Astrocyte (in vitro differentiated cells and primary cell): ENCODE data around the gene C1D. TPM values are rescaled to one million over a fixed set of nuclear protein-coding genes. Genes with fewer than 3 reads are reported as not detected.

Source experiments
- DNase-seq: peaks from one replicate; pipeline ENCODE4 v3.0.0-alpha.2; 2010; ENCODE audit warnings: low read depth
- FAIRE-seq: peaks from 2 replicates; lab custom pipeline; 2011; peaks lifted over from hg19 to GRCh38; lab: Jason Lieb, UNC
- H2AFZ ChIP-seq: 2 replicates; pipeline ENCODE4 v1.6.0; 2012; ENCODE audit warnings: low read depth, low read length, inconsistent platforms
- H3K27ac ChIP-seq: 2 replicates; pipeline ENCODE4 v1.5.1; 2011; ENCODE audit warnings: low read depth, low read length, inconsistent platforms
- H3K27me3 ChIP-seq: 2 replicates; pipeline ENCODE4 v1.6.0; 2011; ENCODE audit warnings: low read length, inconsistent platforms; ENCODE audit not compliant: insufficient read depth
- H3K36me3 ChIP-seq: 2 replicates; pipeline ENCODE4 v1.5.1; 2011; ENCODE audit warnings: low read length, inconsistent platforms; ENCODE audit not compliant: insufficient read depth
- H3K4me1 ChIP-seq: 2 replicates; pipeline ENCODE4 v1.5.1; 2011; ENCODE audit warnings: low read length, inconsistent platforms; ENCODE audit not compliant: insufficient read depth
- H3K4me2 ChIP-seq: 2 replicates; pipeline ENCODE4 v1.6.0; 2012; ENCODE audit warnings: low read length, inconsistent platforms
- H3K4me3 ChIP-seq: 2 replicates; pipeline ENCODE4 v1.5.1; 2011; ENCODE audit warnings: low read depth, mild to moderate bottlenecking, low read length, inconsistent platforms; ENCODE audit not compliant: insufficient read depth
- H3K79me2 ChIP-seq: 2 replicates; pipeline ENCODE4 v1.6.0; 2012; ENCODE audit warnings: mild to moderate bottlenecking, low read length, inconsistent platforms; ENCODE audit not compliant: insufficient read depth
- H3K9ac ChIP-seq: 2 replicates; pipeline ENCODE4 v1.6.0; 2012; ENCODE audit warnings: mild to moderate bottlenecking, low read length, inconsistent platforms
- H3K9me3 ChIP-seq: 2 replicates; pipeline ENCODE4 v1.5.1; 2012; ENCODE audit warnings: low read depth, mild to moderate bottlenecking, low read length, inconsistent platforms; ENCODE audit not compliant: insufficient read depth
- H4K20me1 ChIP-seq: 2 replicates; pipeline ENCODE4 v1.6.0; 2012; ENCODE audit warnings: low read length, inconsistent platforms; ENCODE audit not compliant: insufficient read depth
- H3K27ac Mint-ChIP-seq: one replicate; pipeline ENCODE4 v1.8.0; 2021; ENCODE audit warnings: mild to moderate bottlenecking, mixed read lengths; ENCODE audit not compliant: unreplicated experiment
- H3K27me3 Mint-ChIP-seq: one replicate; pipeline ENCODE4 v1.8.0; 2021; ENCODE audit warnings: low read depth, mixed read lengths; ENCODE audit not compliant: unreplicated experiment
- H3K36me3 Mint-ChIP-seq: one replicate; pipeline ENCODE4 v1.8.0; 2021; ENCODE audit warnings: low read depth, mixed read lengths; ENCODE audit not compliant: unreplicated experiment
- H3K4me1 Mint-ChIP-seq: one replicate; pipeline ENCODE4 v1.8.0; 2021; ENCODE audit warnings: low read depth, mixed read lengths; ENCODE audit not compliant: unreplicated experiment
- H3K4me3 Mint-ChIP-seq: one replicate; pipeline ENCODE4 v1.8.0; 2021; ENCODE audit warnings: mild to moderate bottlenecking, moderate library complexity, mixed read lengths; ENCODE audit not compliant: unreplicated experiment
- H3K9me3 Mint-ChIP-seq: one replicate; pipeline ENCODE4 v1.8.0; 2021; ENCODE audit warnings: mild to moderate bottlenecking, mixed read lengths; ENCODE audit not compliant: unreplicated experiment
- CTCF ChIP-seq: IDR thresholded peaks from 2 replicates; pipeline ENCODE4 v1.5.1; 2011; ENCODE audit warnings: low read depth, mild to moderate bottlenecking, inconsistent platforms, low read length, moderate library complexity; ENCODE audit not compliant: insufficient read depth
- EZH2 ChIP-seq: IDR thresholded peaks from 2 replicates; pipeline ENCODE4 v1.6.1; 2012; ENCODE audit warnings: mild to moderate bottlenecking, low read length, inconsistent platforms; ENCODE audit not compliant: insufficient read depth
- total RNA-seq: library from RNA; stranded (reverse); gene quantifications from 2 replicates; pipeline ENCODE4 v1.2.1, GENCODE V29; 2021

C1D gene
- total RNA-seq, 1 donor from 2014 or later = 21.8 TPM

GRCh38 chr2:68091439-68092034 lies 28.7 kb upstream of the C1D start:
- Histone ChIP-seq H3K4me1 (no peaks in the 10 kb centered on the region), H3K4me3 (no peak overlapping the region), H3K4me2 (no peak overlapping the region), H3K9ac (no peak overlapping the region), H4K20me1 (no peaks in the 10 kb centered on the region), H3K27me3 (peaks cover 5% of the 10 kb centered on the region), H3K36me3 (no peaks in the 10 kb centered on the region), H2AFZ (no peak overlapping the region), H3K79me2 (no peaks in the 10 kb centered on the region), H3K9me3 (no peaks in the 10 kb centered on the region), H3K27ac (no peak overlapping the region)
- DNase-seq = no peak
- Mint-ChIP-seq H3K4me3 (no peak overlapping the region), H3K4me1 (no peaks in the 10 kb centered on the region), H3K9me3 (no peaks in the 10 kb centered on the region), H3K27ac (no peak overlapping the region), H3K27me3 (peaks cover 10% of the 10 kb centered on the region), H3K36me3 (no peaks in the 10 kb centered on the region)
- FAIRE-seq = no peak
- TF ChIP-seq CTCF (no peak), EZH2 (no peak)

- H3K9me3 ChIP-seq = no peaks in the 10 kb centered on the region
- no peaks in the 10 kb centered on the region for H3K79me2 ChIP-seq
- H3K27me3 ChIP-seq = peaks cover 2% of the 10 kb centered on the region
- no peak overlapping the region for H2AFZ ChIP-seq
- H3K4me1 ChIP-seq = no peaks in the 10 kb centered on the region
- no peak overlapping the region for H3K27ac ChIP-seq
- Mint-ChIP-seq H3K9me3 (no peaks in the 10 kb centered on the region), H3K4me1 (no peaks in the 10 kb centered on the region), H3K36me3 (no peaks in the 10 kb centered on the region), H3K27ac (no peak overlapping the region), H3K27me3 (peaks cover 10% of the 10 kb centered on the region), H3K4me3 (no peak overlapping the region)
- FAIRE-seq (no peak), DNase-seq (no peak)
- H3K4me2 ChIP-seq = no peak overlapping the region
- no peak overlapping the region for H3K9ac ChIP-seq
- H4K20me1 ChIP-seq = no peaks in the 10 kb centered on the region
- H3K4me3 ChIP-seq = no peak overlapping the region
- TF ChIP-seq CTCF (no peak), EZH2 (no peak)
- no peaks in the 10 kb centered on the region for H3K36me3 ChIP-seq
These were observed 27.2 kb upstream of the C1D start for GRCh38 chr2:68089961-68090360.

GRCh38 chr2:68088940-68089339 lies 26.1 kb upstream of the C1D start:
- Histone ChIP-seq H2AFZ (no peak overlapping the region), H3K27ac (no peak overlapping the region), H3K4me1 (no peaks in the 10 kb centered on the region), H3K4me3 (no peak overlapping the region), H3K9ac (no peak overlapping the region), H3K9me3 (no peaks in the 10 kb centered on the region), H4K20me1 (no peaks in the 10 kb centered on the region), H3K27me3 (peaks cover 2% of the 10 kb centered on the region), H3K79me2 (no peaks in the 10 kb centered on the region), H3K36me3 (no peaks in the 10 kb centered on the region), H3K4me2 (no peak overlapping the region)
- no peak overlapping the region for H3K27ac Mint-ChIP-seq
- peak; percentile 16 for DNase-seq
- no peak overlapping the region for H3K4me3 Mint-ChIP-seq
- no peaks in the 10 kb centered on the region for H3K9me3 Mint-ChIP-seq
- TF ChIP-seq CTCF (no peak), EZH2 (no peak)
- H3K4me1 Mint-ChIP-seq = no peaks in the 10 kb centered on the region
- peaks cover 3% of the 10 kb centered on the region for H3K27me3 Mint-ChIP-seq
- no peaks in the 10 kb centered on the region for H3K36me3 Mint-ChIP-seq
- no peak for FAIRE-seq
